Endometrium (tissue), 2 donors: ENCODE measurements around the gene NTN5.
"Not testable (repeated sequence)": the region's sequence is repeated elsewhere in the genome, so short reads cannot be mapped to it uniquely, and the experiment has no call there.

Experiments
- FAIRE-seq: peaks from 2 replicates; lab custom pipeline; 2012; peaks lifted over from hg19 to GRCh38; lab: Jason Lieb, UNC
- donor health status: control.
- donor health status: control.

Gene NTN5

DNA sequence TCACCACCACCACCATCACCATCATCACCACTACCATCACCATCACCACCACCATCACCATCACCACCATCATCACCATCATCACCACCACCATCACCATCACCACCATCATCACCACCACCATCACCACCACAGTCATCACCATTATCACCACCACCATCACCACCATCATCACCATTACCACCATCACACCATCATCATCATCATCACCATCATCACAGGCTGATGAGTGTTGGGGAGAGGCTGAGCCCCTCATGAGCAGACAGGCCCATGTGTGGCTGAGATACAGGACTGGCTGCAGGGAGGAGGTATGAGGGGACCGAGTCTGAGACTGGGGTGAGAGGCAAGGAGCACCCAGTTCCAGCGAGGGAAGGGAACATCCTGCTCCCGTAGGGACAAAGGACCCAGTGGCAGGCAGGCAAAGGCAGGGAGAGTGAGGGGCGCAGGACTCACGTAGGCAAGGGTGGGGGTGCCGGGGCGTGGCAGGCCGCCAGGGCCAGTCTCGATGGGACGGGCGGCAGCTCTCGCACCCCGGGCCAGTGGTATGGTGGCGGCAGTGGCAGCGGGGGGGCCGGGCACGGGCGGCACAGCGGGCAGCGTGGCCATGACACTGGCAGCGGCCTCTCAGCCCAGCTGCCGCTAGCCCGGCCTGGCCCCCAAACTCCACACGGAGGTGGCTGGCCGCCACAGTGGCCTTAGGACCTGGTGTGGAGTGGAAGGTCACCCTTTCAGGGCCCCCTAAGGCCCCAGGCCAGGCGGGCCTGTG is 2.7 kb downstream of the NTN5 start:
- FAIRE-seq, result no peak

GRCh38 chr19:48668761-48669160 is 4.1 kb downstream of the NTN5 start:
- no peak for FAIRE-seq

DNA sequence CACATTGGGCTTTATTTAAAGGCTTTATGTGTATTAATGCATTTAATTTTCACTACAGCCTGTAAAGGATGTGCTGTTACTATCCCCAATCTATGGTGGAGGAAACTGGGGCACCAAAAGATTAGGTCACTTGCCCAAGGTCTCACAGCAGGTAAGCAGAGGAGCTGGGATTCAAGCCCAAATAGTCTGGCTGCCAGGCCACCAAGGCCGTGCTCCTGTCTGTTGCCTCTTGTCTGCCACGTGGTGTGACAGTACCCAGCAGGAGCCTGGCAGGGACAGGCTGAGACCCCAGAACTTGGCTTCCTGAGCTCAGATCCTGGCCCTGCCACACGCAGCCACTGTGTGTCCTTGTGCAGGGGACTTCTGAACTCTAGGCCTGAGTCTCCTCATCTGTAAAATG is 4.5 kb downstream of the NTN5 start:
- FAIRE-seq, result no peak

GRCh38 chr19:48665786-48666185 is 7.0 kb downstream of the NTN5 start:
- FAIRE-seq, result no peak

DNA sequence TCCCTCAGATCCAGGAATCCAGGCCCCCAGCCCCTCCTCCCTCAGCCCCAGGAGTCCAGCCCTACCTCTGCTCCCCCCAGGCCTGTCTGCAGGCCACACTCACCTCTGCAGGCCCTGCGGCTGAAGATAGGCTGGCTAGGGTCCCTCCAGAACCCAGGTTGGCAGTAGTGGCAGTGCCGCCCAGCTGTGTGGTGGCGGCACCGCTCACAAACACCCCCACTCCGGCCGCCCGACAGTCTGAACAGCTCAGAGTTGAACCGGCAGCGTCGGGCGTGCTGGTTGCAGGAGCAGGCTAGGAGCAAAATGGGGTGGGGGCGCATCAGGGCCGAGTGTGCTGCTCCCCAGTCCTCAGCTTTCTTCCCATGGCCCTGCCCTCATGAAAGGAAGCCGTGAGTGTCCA is 8.3 kb downstream of the NTN5 start:
- no peak for FAIRE-seq

DNA sequence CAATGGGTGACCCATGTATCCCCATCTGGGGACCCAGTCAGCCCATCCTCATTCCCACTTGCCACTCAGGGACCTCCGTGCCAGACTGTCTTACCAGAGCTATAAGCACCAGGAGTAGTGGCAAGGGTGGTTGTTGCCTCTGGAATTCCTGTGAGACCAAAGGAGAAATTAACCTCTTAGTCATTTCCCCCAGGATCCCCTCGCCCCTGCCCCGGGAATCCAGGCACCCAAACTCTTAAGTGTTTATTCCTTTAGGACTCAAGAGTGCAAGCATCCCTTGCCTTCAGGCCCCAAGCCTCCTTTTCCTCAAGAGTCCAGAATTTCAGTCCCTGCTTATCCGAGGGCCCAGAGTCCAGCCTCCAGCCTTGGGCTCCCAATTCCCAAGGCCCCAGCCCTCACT is 9.2 kb downstream of the NTN5 start:
- no peak for FAIRE-seq

DNA sequence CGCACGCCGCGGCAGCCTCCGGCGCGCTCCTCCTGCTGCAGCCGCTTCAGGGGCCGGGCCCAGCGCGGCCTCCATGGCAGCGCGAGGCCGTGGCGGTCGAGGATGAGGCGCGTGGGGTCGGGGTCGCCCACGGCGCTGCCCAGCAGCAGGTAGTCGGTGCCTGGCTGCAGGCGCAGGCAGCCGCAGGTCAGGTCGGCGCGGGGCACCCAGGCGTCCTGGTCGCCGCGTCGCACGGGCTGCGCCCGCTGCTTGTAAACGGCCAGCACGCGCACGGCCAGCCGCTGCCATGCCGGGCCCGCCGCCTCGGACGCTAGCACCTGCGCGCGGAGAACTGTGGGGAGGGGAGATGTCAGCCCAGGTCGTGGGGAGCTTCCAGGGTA is 11.1 kb downstream of the NTN5 start:
- FAIRE-seq, result no peak

DNA sequence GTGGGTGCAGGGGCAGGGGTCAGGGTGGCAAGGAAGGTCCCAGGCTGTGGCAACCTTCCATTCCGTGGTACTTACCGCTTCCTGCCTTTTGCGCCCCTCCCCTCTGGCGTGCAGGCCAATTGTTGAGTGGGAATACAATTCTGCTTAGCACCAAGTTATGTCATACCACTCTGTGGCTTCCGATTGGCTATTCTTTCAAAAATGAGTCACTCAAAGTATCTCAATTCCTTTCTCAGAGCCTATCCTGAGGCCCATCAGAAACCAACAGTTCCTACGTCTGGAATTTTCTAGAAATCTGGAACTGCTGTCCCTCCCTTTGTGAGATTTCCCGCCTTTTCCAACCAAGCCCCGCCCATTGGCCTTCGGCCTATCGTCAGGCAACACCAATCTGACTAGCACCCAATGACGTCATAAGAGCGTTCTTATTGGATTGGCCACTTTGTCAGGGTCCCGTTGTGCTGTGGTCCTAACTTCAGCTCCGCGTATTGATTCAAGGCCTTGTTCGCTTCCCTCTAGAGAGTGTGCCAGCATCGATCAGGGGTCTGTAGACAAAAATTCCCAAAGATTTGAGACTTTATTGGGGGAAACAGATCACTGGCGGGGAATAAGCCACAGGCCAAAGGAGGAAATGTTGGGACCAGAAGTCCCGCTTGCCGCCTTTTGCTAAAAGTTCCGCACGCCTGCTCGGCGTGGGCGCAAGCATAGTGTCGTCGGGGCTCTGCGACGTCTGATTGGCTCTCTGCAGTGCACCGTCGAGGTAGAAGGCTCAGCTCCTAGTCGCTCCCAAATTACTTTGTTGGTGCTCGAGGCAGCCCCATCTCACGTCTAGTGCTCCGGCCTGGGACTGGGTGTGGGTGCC is 11.7 kb downstream of the NTN5 start:
- peak; percentile 93 for FAIRE-seq

DNA sequence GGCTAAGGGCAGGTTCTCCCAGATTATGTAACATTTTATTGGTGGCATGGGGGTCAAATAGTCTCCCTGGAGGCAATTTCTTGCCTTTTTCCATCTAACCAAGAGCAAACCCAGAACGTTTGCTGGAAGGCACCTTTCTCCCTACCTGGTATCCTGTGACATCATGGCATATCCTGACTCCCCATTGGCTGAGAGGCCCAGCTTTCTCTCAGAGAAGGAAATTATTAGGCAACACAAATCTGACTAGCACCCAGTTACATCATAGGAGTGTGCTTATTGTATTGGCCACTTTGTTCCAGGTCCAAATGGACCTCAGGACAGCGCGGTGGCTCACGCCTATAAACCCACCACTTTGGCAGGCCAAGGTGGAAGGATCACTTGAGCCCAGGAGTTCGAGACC is 13.0 kb downstream of the NTN5 start:
- FAIRE-seq, result no peak

DNA sequence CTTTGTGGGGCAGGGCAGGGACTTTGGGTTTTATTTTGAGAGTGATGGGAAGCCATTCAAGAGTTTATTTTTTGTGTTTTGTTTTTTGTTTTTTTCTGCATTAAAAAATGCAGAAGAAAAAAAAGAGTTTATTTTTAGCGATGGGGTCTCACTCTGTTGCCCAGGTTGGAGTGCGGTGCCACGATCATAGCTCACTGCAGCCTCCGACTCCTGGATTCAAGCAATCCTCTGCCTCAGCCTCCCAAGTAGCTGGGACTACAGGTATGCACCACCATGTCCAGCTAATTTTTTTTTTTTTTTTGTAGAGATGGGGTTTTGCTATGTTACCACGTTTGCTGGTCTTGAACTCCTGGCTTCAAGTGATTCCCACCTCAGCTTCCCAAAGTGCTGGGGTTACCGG is 14.3 kb downstream of the NTN5 start:
- no peak for FAIRE-seq

DNA sequence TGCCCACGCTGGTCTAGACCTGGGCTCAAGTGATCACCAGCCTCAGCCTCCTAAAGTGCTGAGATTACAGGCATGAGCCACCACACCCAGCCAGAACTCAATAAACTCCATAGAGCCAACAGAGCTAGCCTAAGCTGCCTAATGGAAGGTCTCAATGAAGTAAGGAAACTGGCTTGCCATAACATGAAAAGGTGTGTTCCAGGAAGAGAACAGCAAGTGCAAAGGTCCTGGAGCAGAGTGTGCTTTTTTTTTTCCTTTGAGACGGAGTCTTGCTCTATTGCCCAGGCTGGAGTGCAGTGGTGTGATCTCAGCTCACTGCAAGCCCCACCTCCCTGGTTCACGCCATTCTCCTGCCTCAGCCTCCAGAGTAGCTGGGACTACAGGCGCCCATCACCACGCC is 15.0 kb downstream of the NTN5 start:
- FAIRE-seq, result not testable (repeated sequence)

DNA sequence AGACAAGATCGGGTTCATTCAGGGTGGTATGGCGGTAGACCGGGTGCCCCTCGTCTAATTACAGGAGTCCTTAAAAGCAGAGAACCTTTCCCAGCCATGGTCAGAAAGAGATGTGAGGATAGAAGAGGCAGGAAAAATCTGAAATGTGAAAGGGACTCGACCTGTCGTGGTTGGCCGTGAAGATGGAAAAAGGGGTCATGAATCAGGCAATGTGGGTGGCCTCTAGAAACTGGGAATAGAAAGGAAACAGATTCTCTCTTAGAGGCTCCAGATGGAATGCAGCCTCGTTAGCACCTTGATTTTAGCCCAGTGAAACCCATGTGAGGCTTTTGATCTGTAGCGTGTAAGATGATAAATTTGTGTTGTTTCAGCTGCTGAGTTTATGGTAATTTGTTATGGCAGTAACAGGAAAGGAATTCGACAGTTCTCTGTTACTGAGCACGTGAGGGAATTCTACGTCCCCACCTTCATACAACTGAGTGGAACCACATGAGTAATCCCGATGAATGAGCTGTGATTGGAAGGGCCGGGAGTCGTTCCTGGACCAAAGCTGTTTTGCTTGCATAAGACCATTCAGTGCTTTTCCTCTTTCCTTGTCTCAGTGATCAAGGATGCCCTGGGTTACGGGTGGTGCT is 15.9 kb downstream of the NTN5 start:
- FAIRE-seq, result no peak

- FAIRE-seq, result no peak
These were observed 18.3 kb downstream of the NTN5 start for GRCh38 chr19:48654299-48655059.

- no peak for FAIRE-seq
These were observed 21.2 kb downstream of the NTN5 start for GRCh38 chr19:48651683-48652048.

DNA sequence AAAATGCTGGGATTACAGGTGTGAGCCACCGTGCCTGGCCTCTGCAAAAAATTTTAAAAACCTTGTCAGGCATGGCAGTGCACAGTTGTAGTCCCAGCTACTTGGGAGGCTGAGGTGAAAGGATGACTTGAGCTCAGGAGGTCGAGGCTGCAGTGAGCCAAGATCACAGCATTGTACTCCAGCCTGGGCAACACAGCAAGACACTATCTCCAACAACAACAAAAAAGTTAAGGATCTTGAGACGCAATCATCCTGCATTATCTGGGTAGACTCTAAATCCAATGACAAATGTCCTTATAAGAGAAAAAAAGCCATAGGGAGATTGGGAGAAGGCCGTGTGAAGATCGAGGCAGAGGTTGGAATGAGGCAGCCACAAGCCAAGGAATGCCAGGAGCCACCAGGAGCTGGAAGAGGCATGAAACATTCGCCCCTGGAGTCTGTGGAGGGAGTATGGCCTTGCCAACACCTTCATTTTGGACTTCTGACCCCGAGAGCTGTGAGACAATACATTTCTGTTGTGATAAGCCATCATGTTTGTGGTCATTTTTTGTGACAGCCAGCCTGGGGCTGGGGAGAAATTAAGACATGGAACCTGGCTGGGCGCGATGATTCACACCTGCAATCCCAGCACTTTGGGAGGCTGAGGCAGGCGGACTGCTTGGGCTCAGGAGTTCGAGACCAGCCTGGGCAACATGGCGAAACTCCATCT is 21.7 kb downstream of the NTN5 start:
- no peak for FAIRE-seq

- FAIRE-seq, result no peak
These were observed 24.7 kb downstream of the NTN5 start for GRCh38 chr19:48648134-48648533.

GRCh38 chr19:48646722-48647216 is 26.0 kb downstream of the NTN5 start:
- no peak for FAIRE-seq

- FAIRE-seq, result no peak
These were observed 26.7 kb downstream of the NTN5 start, which contains the start of gene CA11 for GRCh38 chr19:48646001-48646721. Gene CA11, minus strand, starts transcription at chr19:48646187. Its CDS starts 555 bp downstream, at chr19:48645632.

DNA sequence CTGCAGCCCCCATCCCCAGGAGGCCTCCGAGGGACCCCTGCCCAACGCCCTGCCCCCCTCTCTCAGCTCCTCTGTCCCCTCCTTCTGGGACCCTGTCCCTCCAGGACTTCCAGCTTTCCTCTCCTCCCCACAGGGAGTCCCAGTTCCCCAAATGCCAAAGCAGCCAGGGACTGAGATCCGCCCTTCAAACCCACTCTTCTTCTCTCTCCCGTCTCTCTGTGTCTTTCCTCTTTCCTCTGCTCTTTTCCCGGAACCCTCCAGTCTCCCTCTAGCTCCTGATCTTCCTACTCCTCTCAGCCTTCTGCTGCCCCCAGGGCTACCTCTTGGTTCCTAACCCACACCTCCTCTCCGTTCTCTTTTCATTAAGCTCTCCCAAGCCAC is 27.2 kb downstream of the NTN5 start:
- FAIRE-seq, result no peak

GRCh38 chr19:48644839-48645619 is 27.8 kb downstream of the NTN5 start:
- no peak for FAIRE-seq
